HG03575 (cell line): ENCODE measurements around the gene TRIM45.
"Not testable (repeated sequence)": the region's sequence is repeated elsewhere in the genome, so short reads cannot be mapped to it uniquely, and the experiment has no call there.

Source experiments
- ATAC-seq: cut with Tn5 transposase; IDR thresholded peaks from one replicate; pipeline ENCODE4 v1.9.1; 2021; ENCODE audit not compliant: unreplicated experiment, insufficient number of reproducible peaks, low FRiP score; ENCODE audit errors: extremely low read depth

The TRIM45 gene

GRCh38 chr1:117106478-117106877 lies 15.1 kb downstream of the TRIM45 start:
- no peak for ATAC-seq

- no peak for ATAC-seq
Observed at GRCh38 chr1:117105722-117106121, 15.8 kb downstream of the TRIM45 start.

GRCh38 chr1:117104986-117105385 lies 16.6 kb downstream of the TRIM45 start:
- no peak for ATAC-seq

GRCh38 chr1:117101858-117102257 lies 19.7 kb downstream of the TRIM45 start:
- ATAC-seq = not testable (repeated sequence)

- no peak for ATAC-seq
Observed at GRCh38 chr1:117101334-117101733, 20.2 kb downstream of the TRIM45 start.

GRCh38 chr1:117098287-117098890 lies 23.2 kb downstream of the TRIM45 start:
- ATAC-seq = no peak

GRCh38 chr1:117097443-117097842 lies 24.1 kb downstream of the TRIM45 start:
- no peak for ATAC-seq

GRCh38 chr1:117096951-117097408 lies 24.6 kb downstream of the TRIM45 start:
- ATAC-seq = no peak

- ATAC-seq = no peak
Observed at GRCh38 chr1:117094841-117095604, 26.5 kb downstream of the TRIM45 start.

- peak; percentile 54 for ATAC-seq
Observed at GRCh38 chr1:117093870-117094621, 27.5 kb downstream of the TRIM45 start.

GRCh38 chr1:117093091-117093534 lies 28.4 kb downstream of the TRIM45 start:
- no peak for ATAC-seq

GRCh38 chr1:117092594-117092993 lies 29.0 kb downstream of the TRIM45 start:
- no peak for ATAC-seq

- no peak for ATAC-seq
Observed at GRCh38 chr1:117089996-117090395, 31.6 kb downstream of the TRIM45 start.

- ATAC-seq = no peak
Observed at GRCh38 chr1:117087686-117088085, 33.9 kb downstream of the TRIM45 start.

- no peak for ATAC-seq
Observed at GRCh38 chr1:117084231-117084630, 37.3 kb downstream of the TRIM45 start.

- ATAC-seq = no peak
Observed at GRCh38 chr1:117079737-117080136, 41.8 kb downstream of the TRIM45 start.

- no peak for ATAC-seq
Observed at GRCh38 chr1:117077267-117077666, 44.3 kb downstream of the TRIM45 start.

GRCh38 chr1:117076648-117077047 lies 44.9 kb downstream of the TRIM45 start:
- ATAC-seq = no peak

GRCh38 chr1:117070124-117070523 lies 51.4 kb downstream of the TRIM45 start:
- ATAC-seq = no peak
